ENCODE results near the gene EEF1A2.

DNA sequence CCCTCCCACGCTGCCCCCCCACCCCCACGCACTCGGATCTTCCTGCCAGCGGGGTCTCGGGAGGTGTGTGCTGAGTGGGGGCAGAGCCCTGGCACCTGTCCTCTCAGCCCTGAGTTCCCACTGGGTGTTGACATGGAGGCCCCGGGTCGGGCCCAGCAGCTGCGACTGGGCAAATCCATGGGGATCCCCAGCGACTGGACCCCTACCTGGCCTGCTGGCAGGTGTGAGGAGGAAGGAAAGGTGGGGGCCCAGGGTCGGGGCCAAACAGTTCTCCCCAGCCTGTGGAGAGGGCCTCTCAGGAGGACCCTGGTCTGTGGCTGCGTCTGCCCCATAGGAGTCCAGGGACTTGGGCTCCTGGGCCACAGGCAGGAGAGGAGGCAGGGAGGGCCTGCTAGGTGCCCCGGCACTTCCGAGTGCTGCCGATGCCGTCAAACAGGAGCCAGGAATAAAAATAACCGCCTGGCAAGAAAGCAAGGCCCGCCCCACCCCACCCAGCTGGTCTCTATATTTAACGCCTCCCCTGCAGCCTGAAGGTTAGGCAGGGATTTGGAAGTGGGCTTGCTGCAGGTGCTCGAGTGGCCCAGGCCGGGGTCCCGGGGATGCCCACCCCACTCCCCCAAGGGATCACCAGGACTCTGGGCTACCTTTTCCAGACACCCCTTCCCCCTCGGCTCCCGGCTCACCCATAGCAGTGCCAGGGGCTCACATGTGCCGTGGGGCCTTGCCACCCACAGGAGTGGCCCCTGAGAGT, 1.4 kb upstream of the EEF1A2 start:
- TF ChIP-seq, protein P1, sequence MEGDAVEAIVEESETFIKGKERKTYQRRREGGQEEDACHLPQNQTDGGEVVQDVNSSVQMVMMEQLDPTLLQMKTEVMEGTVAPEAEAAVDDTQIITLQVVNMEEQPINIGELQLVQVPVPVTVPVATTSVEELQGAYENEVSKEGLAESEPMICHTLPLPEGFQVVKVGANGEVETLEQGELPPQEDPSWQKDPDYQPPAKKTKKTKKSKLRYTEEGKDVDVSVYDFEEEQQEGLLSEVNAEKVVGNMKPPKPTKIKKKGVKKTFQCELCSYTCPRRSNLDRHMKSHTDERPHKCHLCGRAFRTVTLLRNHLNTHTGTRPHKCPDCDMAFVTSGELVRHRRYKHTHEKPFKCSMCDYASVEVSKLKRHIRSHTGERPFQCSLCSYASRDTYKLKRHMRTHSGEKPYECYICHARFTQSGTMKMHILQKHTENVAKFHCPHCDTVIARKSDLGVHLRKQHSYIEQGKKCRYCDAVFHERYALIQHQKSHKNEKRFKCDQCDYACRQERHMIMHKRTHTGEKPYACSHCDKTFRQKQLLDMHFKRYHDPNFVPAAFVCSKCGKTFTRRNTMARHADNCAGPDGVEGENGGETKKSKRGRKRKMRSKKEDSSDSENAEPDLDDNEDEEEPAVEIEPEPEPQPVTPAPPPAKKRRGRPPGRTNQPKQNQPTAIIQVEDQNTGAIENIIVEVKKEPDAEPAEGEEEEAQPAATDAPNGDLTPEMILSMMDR (IDR thresholded peaks at IDR 0.05; ENCODE audit: low read depth, low read length), result no peak
- TF ChIP-seq EZH2phosphoT487 (IDR thresholded peaks at IDR 0.05; ENCODE audit: low read depth), result no peak
